Astrocyte (in vitro differentiated cells and primary cell): ENCODE results near the gene IZUMO1R.

Experiments
- CTCF ChIP-seq: IDR thresholded peaks from 2 replicates; pipeline ENCODE4 v1.5.1; 2011; ENCODE audit warnings: low read depth, mild to moderate bottlenecking, inconsistent platforms, low read length, moderate library complexity; ENCODE audit not compliant: insufficient read depth
- EZH2 ChIP-seq: IDR thresholded peaks from 2 replicates; pipeline ENCODE4 v1.6.1; 2012; ENCODE audit warnings: mild to moderate bottlenecking, low read length, inconsistent platforms; ENCODE audit not compliant: insufficient read depth

- TF ChIP-seq CTCF (no peak), EZH2 (no peak)
Observed at GRCh38 chr11:94343495-94343894, 39.1 kb downstream of the IZUMO1R start.
